CD14-positive monocyte (primary cell): ENCODE data around the gene RAB6B. TPM values are rescaled to one million over a fixed set of nuclear protein-coding genes. Genes with fewer than 3 reads are reported as not detected.

Source experiments
- DNase-seq, 3 donors: peaks; one replicate each; pipeline ENCODE4 v3.0.0-alpha.2; 2011 to 2022
- H2AFZ ChIP-seq: 2 replicates; pipeline ENCODE4 v1.6.0; 2012; ENCODE audit warnings: mild to moderate bottlenecking, low read depth, low read length, inconsistent platforms; ENCODE audit not compliant: insufficient read depth, poor library complexity, severe bottlenecking
- H3K27ac ChIP-seq, 2 donors: 1 replicate in 1 of 2; 2 replicates in 1 of 2; pipeline ENCODE4 v1.5.1; 2012 to 2013; ENCODE audit warnings: low read length in 2 of 2, control low read depth in 1 of 2, inconsistent platforms in 1 of 2, low read depth in 1 of 2, mild to moderate bottlenecking in 1 of 2
- H3K27me3 ChIP-seq, 2 donors: one replicate each; pipeline versions ENCODE4 v1.6.0 to v1.6.1; 2011 to 2013; ENCODE audit warnings: low read length in 2 of 2; ENCODE audit not compliant: control insufficient read depth in 2 of 2, insufficient read depth in 2 of 2
- H3K36me3 ChIP-seq, 2 donors: replicated peaks in 1 of 2; 1 replicate in 1 of 2; 2 replicates in 1 of 2; pipeline versions ENCODE4 v1.5.1 to v1.6.1; 2012 to 2013; ENCODE audit warnings: low read length in 2 of 2, control low read depth in 1 of 2, inconsistent platforms in 1 of 2, mild to moderate bottlenecking in 1 of 2; ENCODE audit not compliant: insufficient read depth in 2 of 2, control insufficient read depth in 1 of 2
- H3K4me1 ChIP-seq, 2 donors: 1 replicate in 1 of 2; 2 replicates in 1 of 2; pipeline versions ENCODE4 v1.5.1 to v1.6.1; 2012 to 2013; ENCODE audit warnings: low read length in 2 of 2, control low read depth in 1 of 2, inconsistent platforms in 1 of 2, mild to moderate bottlenecking in 1 of 2, moderate library complexity in 1 of 2; ENCODE audit not compliant: insufficient read depth in 2 of 2, control insufficient read depth in 1 of 2
- H3K4me2 ChIP-seq: replicated peaks from 2 replicates; pipeline ENCODE3; 2012; ENCODE audit warnings: low read length, moderate library complexity, mild to moderate bottlenecking; ENCODE audit not compliant: poor library complexity, severe bottlenecking; ENCODE audit errors: extremely low read depth
- H3K4me3 ChIP-seq, 3 experiments: fragments of 200-600 bp in 1 of 3; sonication (generic) in 1 of 3; replicated peaks in 1 of 3; 1 replicate in 2 of 3; 2 replicates in 1 of 3; pipeline ENCODE4 v1.5.1; 2011 to 2013; ENCODE audit warnings: low read length in 3 of 3, mild to moderate bottlenecking in 3 of 3, control low read depth in 2 of 3, low read depth in 2 of 3, inconsistent platforms in 1 of 3, moderate library complexity in 1 of 3
- H3K79me2 ChIP-seq: 2 replicates; pipeline ENCODE4 v1.6.0; 2012; ENCODE audit warnings: mild to moderate bottlenecking, control low read depth, inconsistent platforms, low read length, moderate library complexity; ENCODE audit not compliant: insufficient read depth
- H3K9ac ChIP-seq: 2 replicates; pipeline ENCODE4 v1.6.0; 2017; ENCODE audit warnings: low read length, mild to moderate bottlenecking; ENCODE audit not compliant: insufficient read depth, poor library complexity, severe bottlenecking
- H3K9me3 ChIP-seq, 2 donors: replicated peaks in 1 of 2; 1 replicate in 1 of 2; 2 replicates in 1 of 2; pipeline versions ENCODE4 v1.5.1 to v1.6.1; 2012 to 2013; ENCODE audit warnings: low read length in 2 of 2, control low read depth in 1 of 2; ENCODE audit not compliant: control insufficient read depth in 1 of 2, insufficient read depth in 1 of 2
- H4K20me1 ChIP-seq: 2 replicates; pipeline ENCODE4 v1.6.0; 2012; ENCODE audit warnings: mild to moderate bottlenecking, low read length, control low read depth, moderate library complexity; ENCODE audit not compliant: insufficient read depth
- H3K27ac Mint-ChIP-seq, 7 donors: one replicate each; pipeline ENCODE4 v1.8.0; 2020; ENCODE audit warnings: mild to moderate bottlenecking in 7 of 7, mixed read lengths in 7 of 7, moderate library complexity in 6 of 7, inconsistent platforms in 2 of 7
- H3K27me3 Mint-ChIP-seq, 3 donors: one replicate each; pipeline ENCODE4 v1.8.0; 2021 to 2022; ENCODE audit warnings: low read depth in 3 of 3, mild to moderate bottlenecking in 3 of 3, mixed read lengths in 3 of 3, moderate library complexity in 3 of 3, inconsistent platforms in 1 of 3
- H3K36me3 Mint-ChIP-seq, 2 donors: one replicate each; pipeline ENCODE4 v1.8.0; 2020; ENCODE audit warnings: mixed read lengths in 2 of 2, inconsistent platforms in 1 of 2, mild to moderate bottlenecking in 1 of 2
- H3K4me1 Mint-ChIP-seq: one replicate; pipeline ENCODE4 v1.8.0; 2020; ENCODE audit warnings: mild to moderate bottlenecking, mixed read lengths
- H3K4me3 Mint-ChIP-seq, 2 donors: one replicate each; pipeline ENCODE4 v1.8.0; 2020; ENCODE audit warnings: mild to moderate bottlenecking in 2 of 2, mixed read lengths in 2 of 2, moderate library complexity in 1 of 2
- H3K9me3 Mint-ChIP-seq, 7 donors: one replicate each; pipeline ENCODE4 v1.8.0; 2020 to 2022; ENCODE audit warnings: mixed read lengths in 7 of 7, mild to moderate bottlenecking in 6 of 7, moderate library complexity in 6 of 7, inconsistent platforms in 2 of 7
- CTCF ChIP-seq: fragments of 200-600 bp; IDR thresholded peaks from one replicate; pipeline ENCODE4 v1.8.0; 2022; ENCODE audit warnings: antibody characterized with exemption, mild to moderate bottlenecking
- WGBS: methylation state at CpG from one replicate; pipeline ENCODE4 v1.1.5; 2013; ENCODE audit warnings: missing lambda C conversion rate; ENCODE audit not compliant: insufficient coverage; 5-methylcytosine and 5-hydroxymethylcytosine counted together
- intact Hi-C, 2 donors: fragments of 100-400 bp; cut with micrococcal nuclease; formaldehyde crosslinking; loops; one replicate each; pipeline versions ENCODE4 v1.15.0 to v1.15.1; 2023
- polyA plus RNA-seq, 3 donors: library from polyadenylated mRNA; depleted of rRNA in 1 of 3; unstranded in 2 of 3; stranded (reverse) in 1 of 3; fragments of 300-500 nt in 2 of 3; fragments of >200 nt in 1 of 3; fragmentation: Illumina TruSeq in 2 of 3; gene quantifications; 1 replicate in 2 of 3; 2 replicates in 1 of 3; pipeline ENCODE4 v1.2.3, GENCODE V29; 2012 to 2021

RAB6B gene
- polyA plus RNA-seq, 3 donors, result 0.46 TPM; not detected in 2

GRCh38 chr3:133829310-133829707 lies 66.4 kb downstream of the RAB6B start:
- Mint-ChIP-seq H3K27ac (no peak overlapping the region), H3K4me1 (no peaks in the 10 kb centered on the region), H3K4me3 (no peak overlapping the region), H3K9me3 (no peaks in the 10 kb centered on the region), H3K27me3 (peaks cover 0 to 11% (median 1%) of the 10 kb centered on the region in 3 donors), H3K36me3 (peaks cover 3 to 11% of the 10 kb centered on the region in 2 donors)
- Histone ChIP-seq H3K27me3 (no peaks in the 10 kb centered on the region), H3K27ac (no peak overlapping the region), H3K79me2 (no peaks in the 10 kb centered on the region), H3K9me3 (no peaks in the 10 kb centered on the region), H3K4me2 (no peak overlapping the region), H3K36me3 (peaks cover 3 to 12% of the 10 kb centered on the region in 2 donors), H3K9ac (no peak overlapping the region), H3K4me1 (no peaks in the 10 kb centered on the region), H2AFZ (no peak overlapping the region), H3K4me3 (no peak overlapping the region), H4K20me1 (no peaks in the 10 kb centered on the region)
- 84% methylated on average over 2 of the region's 3 CpGs for WGBS
- no peak for TF ChIP-seq CTCF
- intact Hi-C loops, result no loop called here
- no peak for DNase-seq

GRCh38 chr3:133828576-133829309 lies 66.9 kb downstream of the RAB6B start:
- Histone ChIP-seq H3K9ac (no peak overlapping the region), H3K27me3 (no peaks in the 10 kb centered on the region), H3K27ac (no peak overlapping the region), H3K4me1 (no peaks in the 10 kb centered on the region), H4K20me1 (no peaks in the 10 kb centered on the region), H2AFZ (no peak overlapping the region), H3K79me2 (no peaks in the 10 kb centered on the region), H3K4me3 (no peak overlapping the region), H3K36me3 (peaks cover 3 to 18% of the 10 kb centered on the region in 2 donors), H3K4me2 (no peak overlapping the region), H3K9me3 (no peaks in the 10 kb centered on the region)
- Mint-ChIP-seq H3K4me3 (no peak overlapping the region), H3K4me1 (no peaks in the 10 kb centered on the region), H3K36me3 (peaks cover 8 to 15% of the 10 kb centered on the region in 2 donors), H3K27ac (no peak overlapping the region), H3K27me3 (peaks cover 0 to 11% (median 1%) of the 10 kb centered on the region in 3 donors), H3K9me3 (no peaks in the 10 kb centered on the region)
- TF ChIP-seq CTCF, result no peak
- DNase-seq, result no peak
- intact Hi-C loops, result no loop called here
- 86% methylated on average over 8 of the region's 12 CpGs for WGBS
